GM19372 (cell line): Measurements from ENCODE around the gene PCSK5.

Experiments
- ATAC-seq: cut with Tn5 transposase; IDR thresholded peaks from one replicate; pipeline ENCODE4 v1.9.1; 2021; ENCODE audit warnings: mild to moderate bottlenecking, low read depth, moderate library complexity; ENCODE audit not compliant: unreplicated experiment

PCSK5 gene

DNA sequence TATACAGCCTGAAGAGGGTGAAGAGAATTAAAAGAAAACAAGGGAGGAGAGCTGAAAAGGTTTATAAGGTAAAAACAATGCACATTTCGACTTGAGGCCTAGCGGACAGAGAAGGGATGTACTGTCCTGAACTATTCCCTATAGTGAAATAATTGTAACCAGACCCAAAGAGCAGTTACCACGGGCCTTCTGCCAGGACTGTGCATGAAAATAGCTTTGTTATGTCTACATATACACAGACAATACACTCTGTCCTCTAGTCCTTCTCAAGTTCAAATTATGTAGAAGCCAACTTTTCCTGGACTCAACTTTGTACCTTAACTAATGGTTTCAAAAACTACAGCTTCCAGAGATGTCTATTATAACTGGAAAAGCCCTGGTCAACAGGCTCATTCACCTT is 223.7 kb downstream of the PCSK5 start:
- ATAC-seq = no peak

DNA sequence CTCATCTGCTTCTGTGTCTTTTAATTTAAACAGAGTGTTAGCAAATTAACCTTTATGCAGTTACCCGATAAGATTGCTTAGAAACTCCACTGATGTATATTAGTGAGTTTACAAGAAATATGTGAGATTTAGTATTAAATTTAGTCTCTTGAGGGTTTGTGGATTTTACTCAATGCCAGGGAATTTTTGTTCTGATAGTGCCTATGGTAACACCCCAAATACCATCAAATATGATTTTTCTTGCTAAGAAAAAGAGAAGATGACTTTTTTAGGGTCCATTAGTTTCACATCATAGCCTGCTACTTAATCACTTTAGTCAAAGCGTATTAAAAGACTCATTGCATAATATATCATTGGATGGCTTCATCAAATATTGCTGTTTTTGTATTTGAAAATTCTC is 224.9 kb downstream of the PCSK5 start:
- ATAC-seq = no peak

DNA sequence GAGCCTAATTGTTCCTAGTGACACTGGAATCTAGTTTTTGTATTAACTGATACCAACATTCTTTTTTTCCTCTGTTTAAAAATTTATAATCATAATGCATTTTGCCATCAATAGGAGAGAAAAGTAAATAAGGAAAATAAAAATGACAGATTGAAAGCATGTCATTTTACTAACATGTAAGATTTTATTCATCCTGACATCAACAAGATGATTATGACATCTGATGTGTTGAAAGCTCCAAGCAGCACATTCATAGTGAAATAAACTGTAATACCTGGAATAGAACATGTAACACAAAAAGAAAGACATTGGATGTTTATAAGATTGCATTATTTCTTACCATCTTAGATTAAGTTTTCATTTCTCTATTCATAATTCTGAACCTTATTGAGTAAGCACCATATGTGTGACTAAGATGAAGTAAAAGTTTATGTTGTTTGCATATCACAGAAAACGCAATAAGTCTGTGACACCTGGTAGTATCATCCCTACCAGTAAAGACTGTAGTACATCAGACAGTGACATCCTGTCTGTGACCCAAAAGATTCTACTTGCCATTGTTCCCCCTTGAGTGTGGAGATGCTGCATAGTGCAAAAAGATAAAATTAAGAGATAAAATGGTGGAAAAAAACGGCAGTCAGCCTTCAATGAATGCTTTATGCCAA is 225.6 kb downstream of the PCSK5 start:
- ATAC-seq = no peak

DNA sequence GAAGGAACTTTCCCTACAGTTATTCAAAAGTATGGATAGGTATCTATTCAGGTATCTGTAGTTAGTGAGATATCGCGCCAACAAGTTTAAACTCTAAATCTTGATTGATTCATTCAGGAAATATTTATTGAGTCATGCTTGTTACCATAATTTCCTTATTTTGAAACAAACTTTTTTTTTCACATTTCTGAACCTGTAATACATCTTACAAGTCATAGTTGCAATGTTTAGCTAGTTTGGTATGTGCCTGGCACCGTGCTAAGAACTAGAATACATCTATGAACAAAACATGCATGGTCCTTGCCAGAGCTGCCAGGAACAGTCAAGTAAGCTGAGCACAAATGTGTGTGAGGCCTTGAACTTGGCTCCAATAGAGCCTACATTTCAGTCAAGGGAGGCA is 226.4 kb downstream of the PCSK5 start:
- no peak for ATAC-seq

DNA sequence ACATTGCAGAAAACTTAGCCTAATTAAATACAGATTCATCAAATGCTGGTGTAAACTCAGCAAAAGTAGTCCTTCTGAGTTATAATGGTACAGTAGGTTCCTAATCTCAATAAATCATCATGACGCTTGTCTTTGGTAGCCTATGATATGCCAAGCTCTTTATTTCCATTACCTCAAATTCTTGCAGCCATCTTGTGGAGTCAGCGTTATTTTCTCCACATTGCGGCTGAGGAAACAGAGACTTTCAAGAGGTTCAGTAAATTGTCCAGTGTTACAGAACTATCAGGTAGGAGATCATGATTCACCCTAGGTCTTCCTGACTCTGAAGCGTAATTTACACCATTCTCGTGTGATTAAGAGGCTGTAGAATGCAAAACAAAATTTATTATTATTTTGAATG is 237.2 kb downstream of the PCSK5 start:
- ATAC-seq = no peak

DNA sequence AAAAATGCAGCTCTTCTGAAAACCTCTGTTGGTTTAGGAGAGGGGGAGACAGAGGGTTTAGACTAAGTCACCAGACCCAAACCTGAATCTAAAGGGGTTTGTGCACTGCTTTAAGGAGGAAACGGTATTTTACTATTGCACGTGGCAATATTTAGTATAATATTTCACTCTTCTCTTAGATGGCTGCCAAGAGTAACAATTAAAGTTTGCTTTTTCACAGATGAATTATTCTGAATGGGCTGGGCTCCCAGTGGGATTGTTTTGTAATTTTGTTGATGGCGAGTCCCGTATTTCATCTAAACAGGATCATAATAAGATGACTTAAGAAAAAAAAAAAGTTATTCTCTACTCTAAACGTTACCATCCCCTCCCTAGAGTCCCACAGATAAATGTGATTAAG is 245.4 kb downstream of the PCSK5 start:
- ATAC-seq = no peak

DNA sequence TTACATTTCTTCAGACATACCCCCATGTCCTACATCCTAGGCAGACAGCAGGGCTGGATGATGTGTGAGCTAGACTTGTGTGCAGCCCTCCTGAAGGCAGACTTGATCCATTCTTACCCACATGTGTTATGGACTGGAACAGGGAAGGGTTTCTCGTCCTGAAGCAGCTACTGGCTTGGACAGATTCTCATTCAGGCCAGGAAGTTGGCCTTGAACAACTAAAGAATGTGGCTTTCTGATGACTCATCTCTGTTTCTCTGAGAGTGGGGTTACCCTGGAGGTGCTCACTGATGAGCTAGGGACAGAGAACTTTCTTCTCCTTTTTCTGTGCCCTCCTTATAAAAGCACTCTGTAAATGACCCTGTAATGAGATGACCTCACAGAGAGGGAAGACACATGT is 246.5 kb downstream of the PCSK5 start:
- ATAC-seq = no peak

DNA sequence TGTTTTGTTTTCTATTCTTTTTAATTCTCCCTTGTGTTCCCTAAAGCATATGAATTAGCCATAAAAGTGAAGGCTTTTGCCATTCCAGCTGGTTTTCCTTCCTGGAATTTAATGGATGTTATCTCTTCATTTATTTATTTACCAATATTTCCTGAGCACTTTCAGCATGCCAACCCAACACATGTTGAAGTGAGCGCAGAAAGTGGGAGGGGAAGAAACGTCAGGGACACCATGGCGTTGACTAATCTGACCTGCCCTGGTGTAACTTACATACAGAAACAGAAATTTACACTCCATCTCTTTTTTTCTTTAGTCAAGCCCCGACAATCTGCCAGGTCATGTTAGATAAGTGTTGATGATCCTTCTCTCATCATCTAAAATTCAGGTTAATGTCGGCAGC is 247.5 kb downstream of the PCSK5 start:
- no peak for ATAC-seq

DNA sequence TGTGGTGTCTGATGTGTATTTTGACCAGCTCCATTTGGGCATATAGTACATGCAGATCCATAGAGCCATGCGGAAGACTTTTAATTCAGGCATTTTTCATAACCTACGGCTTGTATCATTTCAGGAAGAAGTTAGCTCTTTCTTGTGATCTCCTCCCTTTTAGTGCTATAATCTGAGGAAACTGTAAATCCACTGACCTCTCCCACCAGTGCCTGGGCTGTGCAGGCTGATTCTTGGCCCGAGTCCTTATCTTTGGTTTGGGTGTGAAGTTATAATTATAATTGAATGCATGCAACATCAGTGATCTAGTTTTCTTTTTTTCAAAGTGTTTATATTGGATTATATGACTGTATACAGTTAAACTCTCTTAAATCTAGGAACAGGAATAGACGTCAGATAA is 247.9 kb downstream of the PCSK5 start:
- no peak for ATAC-seq

DNA sequence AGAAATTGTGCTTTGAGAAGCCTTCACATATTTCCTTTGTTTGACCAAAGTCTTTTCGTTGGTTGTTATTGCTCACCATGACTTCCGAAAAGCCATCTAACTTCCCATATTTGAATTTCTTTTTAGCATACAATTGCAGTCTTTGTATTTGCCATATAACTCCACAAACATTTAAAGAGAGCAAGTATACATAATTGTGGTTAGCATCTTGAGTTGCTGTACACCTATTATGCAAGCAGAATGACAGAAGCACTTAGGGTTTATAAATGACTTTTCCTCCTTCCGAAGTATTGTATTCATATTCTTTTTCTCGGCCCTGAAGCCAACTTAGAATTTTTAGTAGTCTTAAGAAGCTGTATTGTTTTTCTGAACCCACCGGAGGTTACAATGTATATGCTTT is 253.4 kb downstream of the PCSK5 start:
- ATAC-seq = no peak

DNA sequence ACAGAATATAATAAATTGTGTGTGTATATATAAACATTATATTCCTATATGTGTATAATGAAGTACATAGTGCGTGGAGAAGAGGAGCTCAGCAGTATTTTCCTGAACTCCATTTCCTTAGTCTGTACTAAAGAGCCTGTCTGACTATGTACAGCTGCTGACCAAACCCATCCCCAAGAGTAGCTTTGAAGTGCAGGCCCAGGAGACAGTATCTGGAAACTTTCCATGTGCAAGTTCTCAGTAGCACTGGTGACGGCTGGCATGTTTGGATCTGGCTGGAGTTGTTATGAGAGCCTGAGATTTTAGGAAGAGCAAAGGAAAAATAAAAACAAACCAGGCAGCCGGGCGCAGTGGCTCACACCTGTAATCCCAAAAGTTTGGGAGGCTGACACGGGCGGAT is 259.5 kb downstream of the PCSK5 start:
- no peak for ATAC-seq

DNA sequence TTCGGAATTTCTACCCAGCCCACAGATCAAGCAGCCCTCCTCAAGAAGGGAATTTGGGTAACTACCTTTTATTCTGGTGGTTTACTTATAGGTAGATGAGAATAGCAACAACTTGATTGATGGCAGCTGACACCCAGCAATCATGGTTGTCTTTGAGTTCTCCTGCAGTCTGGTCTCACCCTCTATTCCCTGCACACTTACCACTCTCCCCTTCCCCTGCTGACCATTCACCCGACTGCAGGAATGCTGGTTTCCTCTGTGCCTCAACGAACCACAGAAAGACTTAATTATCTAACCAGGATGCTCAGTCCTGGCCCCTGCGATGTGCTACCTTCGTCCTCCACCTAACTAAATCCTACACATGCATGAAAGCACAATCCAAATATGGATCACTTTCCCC is 260.8 kb downstream of the PCSK5 start:
- ATAC-seq = no peak

DNA sequence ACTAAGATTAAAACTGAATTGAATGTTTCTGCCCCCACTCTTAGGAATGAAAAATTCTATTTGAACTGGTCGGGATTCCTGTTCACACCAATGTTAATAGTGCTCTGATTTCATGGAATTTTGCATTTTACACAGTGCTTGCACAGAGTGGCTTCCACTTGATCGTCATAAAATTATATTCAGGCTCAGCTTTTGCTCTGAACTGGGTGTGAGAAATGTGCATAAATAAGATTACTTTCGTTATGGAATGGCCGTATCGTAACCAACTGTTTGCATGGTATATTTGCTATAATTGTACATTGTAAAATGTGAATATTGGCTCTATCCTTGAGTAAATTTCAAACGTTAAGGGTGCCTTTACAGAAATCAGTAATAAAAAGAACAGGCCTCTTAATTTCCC is 262.9 kb downstream of the PCSK5 start:
- no peak for ATAC-seq

DNA sequence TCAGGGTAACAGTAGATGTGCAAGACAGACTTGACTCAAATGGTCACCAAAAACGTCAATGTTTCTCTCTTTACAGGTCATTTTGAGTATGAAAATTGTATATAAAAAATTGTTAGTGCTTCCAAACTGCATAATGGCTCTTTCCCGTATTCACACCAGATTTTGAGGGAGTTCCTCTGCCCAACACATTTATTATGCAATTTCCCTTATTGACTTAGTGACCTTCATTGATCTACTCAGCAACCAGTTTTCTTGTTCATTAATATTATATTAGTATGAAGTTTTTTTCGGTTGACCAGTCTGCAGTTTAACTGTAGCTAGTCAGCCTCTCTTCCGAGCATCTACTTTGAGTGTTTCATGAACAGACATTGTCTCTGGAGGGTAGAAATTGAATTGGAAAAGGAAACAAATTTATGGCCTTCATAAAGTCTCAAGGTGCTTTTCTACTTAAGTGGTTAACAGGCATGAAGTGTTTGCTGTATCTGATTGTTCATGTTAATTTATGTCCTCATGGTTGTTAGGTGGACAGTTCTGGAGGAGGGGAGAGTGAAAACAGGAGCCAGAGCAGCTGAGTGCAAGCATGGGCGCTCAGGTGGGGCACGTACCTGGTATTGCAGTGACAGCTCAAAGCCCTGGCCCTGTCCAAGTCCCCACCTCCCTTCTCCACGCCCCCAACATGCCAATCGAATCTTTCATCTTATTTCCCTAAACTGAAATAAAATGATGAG is 263.6 kb downstream of the PCSK5 start:
- no peak for ATAC-seq

DNA sequence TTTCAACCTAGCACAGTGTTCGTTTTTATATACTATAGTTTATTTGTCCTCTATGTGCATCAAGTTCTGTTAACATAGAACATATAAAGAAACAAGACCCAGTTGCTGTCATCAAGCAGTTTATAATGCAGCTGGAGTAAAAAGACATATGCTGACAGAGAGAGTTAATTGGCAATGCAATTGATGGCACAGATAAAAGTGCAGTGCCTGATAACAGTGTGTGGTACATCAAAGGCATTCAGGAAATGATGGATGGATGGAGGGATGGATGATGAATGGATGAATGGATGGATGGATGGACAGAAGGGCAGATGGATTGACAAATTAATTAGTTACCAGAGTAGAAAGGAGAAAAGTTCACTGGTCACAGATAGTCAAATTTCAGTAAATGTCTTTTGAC is 264.9 kb downstream of the PCSK5 start:
- ATAC-seq = no peak

DNA sequence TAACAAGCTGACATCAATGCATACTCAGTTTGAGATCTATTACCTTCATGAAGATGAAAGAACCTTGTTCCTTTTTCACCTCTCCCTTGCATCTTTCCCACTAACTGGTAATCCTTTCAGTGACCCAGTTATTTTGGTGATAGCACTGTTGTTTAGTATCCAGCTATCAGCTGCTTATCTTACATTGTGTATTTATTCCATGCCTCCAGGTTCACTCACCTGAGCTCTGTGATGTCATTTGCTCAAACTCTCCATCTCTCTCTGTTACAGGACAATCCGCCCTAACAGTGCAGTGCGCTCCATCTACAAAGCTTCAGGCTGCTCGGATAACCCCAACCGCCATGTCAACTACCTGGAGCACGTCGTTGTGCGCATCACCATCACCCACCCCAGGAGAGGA is 268.2 kb downstream of the PCSK5 start:
- no peak for ATAC-seq

DNA sequence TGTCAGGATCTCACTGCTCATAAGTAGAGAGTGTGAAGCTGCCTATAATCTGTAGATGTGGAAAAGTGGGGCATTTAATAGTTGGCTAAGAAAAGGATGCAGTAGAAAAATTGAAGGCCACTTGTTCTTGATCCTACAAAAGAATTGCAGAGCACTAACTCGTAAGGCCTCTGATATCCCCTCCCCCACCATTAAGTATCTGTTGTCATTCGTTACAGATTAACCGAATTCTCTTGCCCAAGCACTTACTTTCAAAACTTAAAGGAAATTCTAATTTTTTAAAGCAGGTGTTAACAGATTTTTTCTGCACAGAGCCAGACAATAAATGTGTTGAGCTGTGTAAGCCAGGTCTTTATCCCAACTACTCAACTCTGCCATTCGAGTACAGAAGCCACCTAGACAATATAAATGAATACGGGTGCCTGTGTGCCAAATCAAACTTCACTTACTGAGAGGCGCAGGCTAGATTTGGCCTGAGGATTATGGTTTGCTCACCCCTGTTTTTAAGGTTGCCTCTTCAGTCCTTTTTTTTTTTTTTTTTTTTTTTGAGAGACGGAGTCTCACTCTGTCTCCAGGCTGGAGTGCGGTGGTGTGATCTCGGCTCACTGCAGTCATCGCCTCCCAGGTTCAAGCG is 268.9 kb downstream of the PCSK5 start:
- ATAC-seq = no peak

DNA sequence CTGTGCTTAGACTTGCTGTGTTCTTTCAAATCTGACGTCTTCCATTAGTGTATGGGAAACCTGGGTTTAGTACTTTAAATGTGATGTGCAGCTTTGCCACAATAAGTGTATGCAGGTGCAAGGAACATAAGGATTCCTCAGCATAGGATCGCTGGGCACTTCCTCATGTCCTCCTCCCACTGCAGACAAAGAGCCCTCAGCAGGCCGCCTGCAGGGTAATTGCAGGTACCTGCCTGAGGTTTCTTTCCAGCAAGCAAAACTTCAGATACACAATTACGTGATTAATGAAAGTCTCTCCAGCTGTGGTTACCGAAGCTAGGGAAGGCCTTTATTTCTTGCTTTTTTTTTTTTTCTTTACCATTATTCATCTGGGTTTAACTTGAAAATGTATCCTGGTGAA is 270.6 kb downstream of the PCSK5 start:
- ATAC-seq = no peak

DNA sequence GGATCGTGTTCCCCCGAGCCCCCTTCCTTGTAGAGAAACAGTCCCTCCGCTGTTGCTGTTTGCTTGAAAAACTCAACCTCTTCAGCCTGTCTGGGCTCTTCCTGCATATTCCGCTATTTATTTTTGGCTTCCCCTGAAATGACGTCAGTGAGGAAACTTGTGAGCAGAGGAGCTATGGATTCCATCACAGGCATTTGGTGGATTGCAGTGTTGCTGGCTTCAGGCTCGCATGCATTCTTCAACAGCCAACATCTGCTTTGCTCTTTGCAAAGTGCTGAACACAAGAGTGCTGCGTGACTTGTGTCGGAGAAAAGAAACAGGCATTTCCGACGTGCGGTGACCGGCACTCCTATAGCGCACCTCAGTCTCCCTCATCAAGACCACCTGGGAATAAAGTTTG is 271.1 kb downstream of the PCSK5 start:
- no peak for ATAC-seq

DNA sequence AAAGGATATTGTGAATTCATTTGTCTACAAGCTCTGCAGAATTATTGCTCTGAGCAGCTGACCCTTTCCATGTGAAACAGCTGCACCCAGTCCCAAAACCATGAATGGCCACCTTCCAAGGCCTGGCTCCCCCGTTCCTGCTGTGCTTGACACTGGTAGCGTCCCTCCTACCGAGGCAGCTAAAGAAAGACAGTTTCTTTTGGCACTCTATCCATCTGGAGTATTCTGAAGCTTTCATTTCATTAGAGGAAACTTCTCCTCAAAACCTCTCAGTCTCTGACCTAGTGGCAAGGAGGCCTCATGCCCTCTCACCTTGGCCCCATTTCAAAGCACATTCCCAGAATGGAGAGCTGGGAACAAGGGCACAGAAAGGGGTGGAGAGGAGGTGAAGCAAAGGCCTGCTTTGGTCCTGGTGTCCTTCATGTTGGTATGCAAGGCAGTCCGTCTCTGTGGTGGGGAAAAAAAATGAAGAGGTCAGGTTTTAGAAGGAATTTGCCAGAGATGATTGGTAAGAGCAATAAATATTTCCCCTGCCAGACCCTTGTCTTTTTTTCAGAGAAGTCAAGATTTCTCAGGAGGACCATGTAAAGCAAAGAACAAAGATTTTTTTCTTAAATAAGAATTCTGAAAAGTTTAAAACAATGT is 271.7 kb downstream of the PCSK5 start:
- ATAC-seq = no peak

DNA sequence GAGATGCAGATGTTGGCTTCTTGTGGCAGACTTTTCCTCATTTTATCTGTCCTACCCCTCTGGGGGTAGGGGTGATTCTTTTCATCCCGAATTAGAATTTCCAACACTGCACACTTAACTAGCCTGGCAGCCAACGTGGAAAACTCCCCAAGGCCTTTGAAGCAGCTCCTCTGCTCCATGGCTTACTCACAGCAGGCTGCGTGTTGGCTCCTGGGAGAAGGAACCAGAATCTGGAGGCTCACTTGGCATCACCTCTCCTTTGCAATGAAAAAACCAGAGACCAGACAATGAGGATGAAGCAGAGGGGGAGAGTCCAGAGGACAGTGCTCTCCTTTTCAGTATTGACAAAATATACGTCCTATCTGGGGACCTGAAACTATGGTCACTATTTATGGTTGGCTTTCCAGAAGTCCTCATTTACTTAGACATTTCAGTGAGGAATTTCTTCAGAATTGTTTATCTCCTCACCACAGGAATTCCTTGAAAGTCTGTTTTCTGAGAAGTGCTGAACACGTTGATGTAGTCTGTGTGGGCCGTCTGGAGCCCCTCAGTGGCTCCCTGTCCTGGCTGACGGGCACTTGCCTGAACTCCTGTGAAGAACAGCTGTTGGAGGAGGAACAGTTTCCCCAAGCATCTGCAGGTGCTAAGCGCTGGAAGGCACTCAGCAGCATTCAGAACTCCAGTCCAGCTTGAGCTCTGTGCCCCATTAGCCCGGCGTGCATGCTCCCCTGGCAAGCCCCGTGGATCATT is 272.5 kb downstream of the PCSK5 start:
- no peak for ATAC-seq
